ENCODE measurements around the gene NXT2.
"Not testable (repeated sequence)": the region's sequence is repeated elsewhere in the genome, so short reads cannot be mapped to it uniquely, and the experiment has no call there.

The NXT2 gene

GRCh38 chrX:109536439-109537323 is at the start of gene NXT2:
Gene NXT2, plus strand, starts transcription at chrX:109536844. Its CDS starts 163 bp downstream, at chrX:109537007.
- peak; percentile 92 for DNase-seq

- peak; percentile 69 for DNase-seq
Measured at GRCh38 chrX:109487640-109488039, 49.0 kb upstream of the NXT2 start.

GRCh38 chrX:109489174-109489573 is 47.5 kb upstream of the NXT2 start:
- DNase-seq = no peak

- no peak for DNase-seq
Measured at GRCh38 chrX:109498434-109498833, 38.2 kb upstream of the NXT2 start.

- peak; percentile 67 for DNase-seq
Measured at GRCh38 chrX:109501176-109501575, 35.5 kb upstream of the NXT2 start.

- DNase-seq = no peak
Measured at GRCh38 chrX:109508915-109509314, 27.7 kb upstream of the NXT2 start.

- DNase-seq = no peak
Measured at GRCh38 chrX:109511113-109511512, 25.5 kb upstream of the NXT2 start.

- DNase-seq = no peak
Measured at GRCh38 chrX:109519001-109519400, 17.6 kb upstream of the NXT2 start.

- peak; percentile 45 for DNase-seq
Measured at GRCh38 chrX:109533005-109533404, 3.6 kb upstream of the NXT2 start.

- DNase-seq = peak; percentile 62
Measured at GRCh38 chrX:109533631-109534030, 3.0 kb upstream of the NXT2 start.

GRCh38 chrX:109534933-109535332 is 1.7 kb upstream of the NXT2 start:
- no peak for DNase-seq

- DNase-seq = no peak
Measured at GRCh38 chrX:109535578-109535977, 1.1 kb upstream of the NXT2 start.

- peak; percentile 90 for DNase-seq
Measured at GRCh38 chrX:109537324-109537665, 651 bp downstream of the NXT2 start.

GRCh38 chrX:109539007-109539406 is 2.4 kb downstream of the NXT2 start:
- not testable (repeated sequence) for DNase-seq

GRCh38 chrX:109553862-109554261 is 17.2 kb downstream of the NXT2 start:
- DNase-seq = no peak

- DNase-seq = not testable (repeated sequence)
Measured at GRCh38 chrX:109576083-109576482, 39.4 kb downstream of the NXT2 start.

GRCh38 chrX:109577055-109577454 is 40.4 kb downstream of the NXT2 start:
- no peak for DNase-seq

GRCh38 chrX:109578916-109579315 is 42.3 kb downstream of the NXT2 start:
- DNase-seq = no peak

- DNase-seq = no peak
Measured at GRCh38 chrX:109585488-109585887, 48.8 kb downstream of the NXT2 start.

GRCh38 chrX:109590176-109590575 is 53.5 kb downstream of the NXT2 start:
- DNase-seq = no peak

Measured in inflammatory macrophage treated with lipopolysaccharide for 4 hours (primary cell).